Large intestine (tissue), 3 donors: ENCODE data around the gene SDK1. TPM values are rescaled to one million over a fixed set of nuclear protein-coding genes. Genes with fewer than 3 reads are reported as not detected.

ENCODE experiments used
- DNase-seq, 2 donors: peaks; one replicate each; pipeline versions ENCODE4 v3.0.0 to v3.0.0-alpha.2; 2013
- H3K27ac ChIP-seq: one replicate; pipeline ENCODE4 v1.5.1; 2013; ENCODE audit warnings: low read length
- H3K27me3 ChIP-seq: 2 replicates; pipeline ENCODE4 v1.6.1; 2013; ENCODE audit warnings: low read length; ENCODE audit not compliant: control insufficient read depth, insufficient read depth
- H3K36me3 ChIP-seq: 2 replicates; pipeline ENCODE4 v1.6.1; 2013; ENCODE audit warnings: low read length; ENCODE audit not compliant: control insufficient read depth, insufficient read depth
- H3K4me1 ChIP-seq: one replicate; pipeline ENCODE4 v1.6.1; 2013; ENCODE audit warnings: low read length; ENCODE audit not compliant: control insufficient read depth, insufficient read depth
- H3K4me3 ChIP-seq: one replicate; pipeline ENCODE4 v1.5.1; 2013; ENCODE audit warnings: low read length
- H3K9me3 ChIP-seq: one replicate; pipeline ENCODE4 v1.6.1; 2013; ENCODE audit warnings: mild to moderate bottlenecking, low read depth, low read length, moderate library complexity; ENCODE audit not compliant: control insufficient read depth
- WGBS: methylation state at CpG from one replicate; pipeline ENCODE4 v1.1.5; 2013; ENCODE audit warnings: low lambda C conversion rate; ENCODE audit not compliant: insufficient coverage; 5-methylcytosine and 5-hydroxymethylcytosine counted together
- polyA plus RNA-seq: library from polyadenylated mRNA; unstranded; fragments of 120-200 nt; gene quantifications from one replicate; pipeline ENCODE4 v1.2.1, GENCODE V29; 2013

The SDK1 gene
- polyA plus RNA-seq, 1 donor: 6.4 TPM

GRCh38 chr7:3455806-3456595, 154.9 kb downstream of the SDK1 start:
- Histone ChIP-seq H3K9me3 (no peaks in the 10 kb centered on the region), H3K4me3 (no peak overlapping the region), H3K36me3 (no peaks in the 10 kb centered on the region), H3K27me3 (no peaks in the 10 kb centered on the region), H3K27ac (no peak overlapping the region), H3K4me1 (no peaks in the 10 kb centered on the region)
- WGBS: 100% methylated on average over 1 of the region's 1 CpG
- no peak for DNase-seq

- Histone ChIP-seq H3K27ac (no peak overlapping the region), H3K4me3 (no peak overlapping the region), H3K27me3 (no peaks in the 10 kb centered on the region), H3K4me1 (no peaks in the 10 kb centered on the region), H3K9me3 (no peaks in the 10 kb centered on the region), H3K36me3 (no peaks in the 10 kb centered on the region)
- DNase-seq: no peak
- WGBS: 100% methylated on average over 1 of the region's 2 CpGs
These were observed 158.1 kb downstream of the SDK1 start for GRCh38 chr7:3459111-3459510.

GRCh38 chr7:3461923-3462322, 160.9 kb downstream of the SDK1 start:
- no peaks in the 10 kb centered on the region for H3K27me3 ChIP-seq
- DNase-seq: no peak
- H3K9me3 ChIP-seq: no peaks in the 10 kb centered on the region
- no peaks in the 10 kb centered on the region for H3K36me3 ChIP-seq
- 94% methylated on average over 4 of the region's 8 CpGs for WGBS
- H3K4me3 ChIP-seq: no peak overlapping the region
- no peaks in the 10 kb centered on the region for H3K4me1 ChIP-seq
- H3K27ac ChIP-seq: no peak overlapping the region

GRCh38 chr7:3463696-3464095, 162.6 kb downstream of the SDK1 start:
- H3K27me3 ChIP-seq: no peaks in the 10 kb centered on the region
- no peak overlapping the region for H3K27ac ChIP-seq
- 73% methylated on average over 1 of the region's 1 CpG for WGBS
- no peak for DNase-seq
- no peaks in the 10 kb centered on the region for H3K9me3 ChIP-seq
- no peak overlapping the region for H3K4me3 ChIP-seq
- H3K36me3 ChIP-seq: no peaks in the 10 kb centered on the region
- H3K4me1 ChIP-seq: no peaks in the 10 kb centered on the region

- Histone ChIP-seq H3K27ac (no peak overlapping the region), H3K36me3 (no peaks in the 10 kb centered on the region), H3K4me3 (no peak overlapping the region), H3K4me1 (no peaks in the 10 kb centered on the region), H3K27me3 (no peaks in the 10 kb centered on the region), H3K9me3 (no peaks in the 10 kb centered on the region)
- DNase-seq: no peak
- WGBS: 93% methylated on average over 3 of the region's 9 CpGs
These were observed 164.0 kb downstream of the SDK1 start for GRCh38 chr7:3464900-3465622.

- Histone ChIP-seq H3K36me3 (no peaks in the 10 kb centered on the region), H3K27ac (no peak overlapping the region), H3K4me3 (no peak overlapping the region), H3K27me3 (no peaks in the 10 kb centered on the region), H3K9me3 (no peaks in the 10 kb centered on the region), H3K4me1 (no peaks in the 10 kb centered on the region)
- WGBS: no CpG with 5 or more reads among the region's 4 CpGs
- DNase-seq: no peak
These were observed 165.2 kb downstream of the SDK1 start for GRCh38 chr7:3466261-3466660.

- WGBS: 50% methylated on average over 2 of the region's 3 CpGs
- Histone ChIP-seq H3K36me3 (no peaks in the 10 kb centered on the region), H3K27ac (no peak overlapping the region), H3K4me3 (no peak overlapping the region), H3K4me1 (no peaks in the 10 kb centered on the region), H3K9me3 (no peaks in the 10 kb centered on the region), H3K27me3 (no peaks in the 10 kb centered on the region)
- no peak for DNase-seq
These were observed 168.6 kb downstream of the SDK1 start for GRCh38 chr7:3469641-3470040.

GRCh38 chr7:3480197-3480596, 179.1 kb downstream of the SDK1 start:
- WGBS: 100% methylated on average over 4 of the region's 15 CpGs
- no peak for DNase-seq
- Histone ChIP-seq H3K4me3 (no peak overlapping the region), H3K36me3 (no peaks in the 10 kb centered on the region), H3K4me1 (no peaks in the 10 kb centered on the region), H3K27ac (no peak overlapping the region), H3K9me3 (no peaks in the 10 kb centered on the region), H3K27me3 (no peaks in the 10 kb centered on the region)

GRCh38 chr7:3481435-3481834, 180.4 kb downstream of the SDK1 start:
- Histone ChIP-seq H3K27me3 (no peaks in the 10 kb centered on the region), H3K4me1 (no peaks in the 10 kb centered on the region), H3K36me3 (no peaks in the 10 kb centered on the region), H3K4me3 (no peak overlapping the region), H3K9me3 (no peaks in the 10 kb centered on the region), H3K27ac (no peak overlapping the region)
- WGBS: no CpG with 5 or more reads among the region's 4 CpGs
- no peak for DNase-seq

GRCh38 chr7:3482147-3482921, 181.3 kb downstream of the SDK1 start:
- WGBS: 82% methylated on average over 3 of the region's 13 CpGs
- H3K27me3 ChIP-seq: no peaks in the 10 kb centered on the region
- H3K27ac ChIP-seq: no peak overlapping the region
- DNase-seq: peak; percentile 9 to 42
- H3K4me3 ChIP-seq: no peak overlapping the region
- H3K9me3 ChIP-seq: no peaks in the 10 kb centered on the region
- H3K4me1 ChIP-seq: no peaks in the 10 kb centered on the region
- no peaks in the 10 kb centered on the region for H3K36me3 ChIP-seq
